ENCODE data around the gene NF1. TPM values are rescaled to one million over a fixed set of nuclear protein-coding genes. Genes with fewer than 3 reads are reported as not detected.

The NF1 gene
- total RNA-seq, 2 experiments from 2014 or later, result 15.5 to 18.7 TPM

DNA sequence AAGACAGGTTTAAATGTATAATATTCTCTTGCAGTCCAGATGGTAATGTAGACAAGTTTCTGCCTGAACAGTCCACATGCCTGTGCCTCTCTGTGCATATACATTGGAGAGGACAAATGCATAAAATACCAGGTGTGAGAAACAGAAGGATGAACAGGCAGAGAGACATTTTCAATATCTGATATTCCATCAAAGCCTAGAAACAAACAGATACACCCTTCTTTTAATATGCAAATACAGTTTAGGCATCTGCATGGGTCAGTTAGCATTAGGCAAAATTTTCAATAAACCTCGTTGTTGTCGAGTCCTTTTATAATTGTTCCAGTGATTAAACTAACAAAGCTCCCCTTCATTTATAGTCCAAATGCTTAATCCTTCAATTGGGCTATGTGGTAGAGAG lies 201.4 kb downstream of the NF1 start:
- DNase-seq (no peak), ATAC-seq (ENCODE audit: poor library complexity) (no peak)
- CTCF ChIA-PET, result no interaction called here
- H3K27ac ChIP-seq (ENCODE audit: low read depth in 1 of 2, low read length in 2 of 2), result no peak overlapping the region
- Mint-ChIP-seq H3K4me3 (no peak overlapping the region), H3K27ac (no peak overlapping the region), H3K36me3 (ENCODE audit: low read depth) (no peaks in the 10 kb centered on the region), H3K27me3 (no peaks in the 10 kb centered on the region), H3K4me1 (ENCODE audit: low read depth) (peaks cover 31% of the 10 kb centered on the region), H3K9me3 (no peaks in the 10 kb centered on the region)
- H3K4me1 ChIP-seq (ENCODE audit: insufficient read depth, low read length), result no peaks in the 10 kb centered on the region
- POLR2A ChIA-PET, result no interaction called here
- intact Hi-C loops (cut with DNase I, micrococcal nuclease), result no loop called here
- H3K4me3 ChIP-seq (ENCODE audit: low read length), result no peak overlapping the region
- no peaks in the 10 kb centered on the region for H3K27me3 ChIP-seq (ENCODE audit: control insufficient read depth in 1 of 2, insufficient read depth in 2 of 2, low read length in 2 of 2)
- no peak for TF ChIP-seq CTCF (IDR thresholded peaks at IDR 0.05)
- H3K36me3 ChIP-seq (ENCODE audit: insufficient read depth, low read length), result no peaks in the 10 kb centered on the region
- no peaks in the 10 kb centered on the region for H3K9me3 ChIP-seq (ENCODE audit: control insufficient read depth in 1 of 2, insufficient read depth in 1 of 2, low read length in 2 of 2)

DNA sequence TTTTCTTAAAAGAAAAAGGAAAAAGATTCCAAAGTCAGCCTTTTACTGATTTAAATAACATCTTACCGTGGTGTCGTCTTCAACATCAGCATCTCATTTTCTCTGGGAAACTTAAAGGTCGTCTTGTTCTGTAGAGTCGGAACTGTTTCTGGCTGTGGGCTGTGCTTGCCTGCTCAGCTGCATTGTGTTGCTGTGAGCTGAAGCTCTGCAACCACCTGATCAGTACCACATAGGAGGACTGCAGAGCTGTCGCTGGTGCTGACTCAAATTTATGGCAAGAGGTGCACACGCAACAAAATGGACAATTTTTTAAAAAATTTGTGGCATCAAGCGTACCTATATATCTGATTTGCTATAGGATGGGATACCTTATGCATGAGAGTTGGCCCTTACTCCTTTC lies 202.3 kb downstream of the NF1 start, which contains the start of gene OMG:
Gene OMG, minus strand, starts transcription at position 150 of the 400 bp plus-strand sequence. CDS start 908 bp downstream, outside the sequence.
- H3K4me3 Mint-ChIP-seq, result no peak within 1 kb of the TSS

GRCh38 chr17:31299624-31300023 lies 204.8 kb downstream of the NF1 start:
- ChIA-PET CTCF (no interaction called here), POLR2A (no interaction called here)
- no peak for TF ChIP-seq CTCF (IDR thresholded peaks at IDR 0.05)
- H3K36me3 ChIP-seq (ENCODE audit: insufficient read depth, low read length), result peaks cover 21% of the 10 kb centered on the region
- no peak overlapping the region for H3K4me3 ChIP-seq (ENCODE audit: low read length)
- Mint-ChIP-seq H3K27me3 (no peaks in the 10 kb centered on the region), H3K4me1 (ENCODE audit: low read depth) (peaks cover 55% of the 10 kb centered on the region), H3K27ac (no peak overlapping the region), H3K36me3 (ENCODE audit: low read depth) (peaks cover 25% of the 10 kb centered on the region), H3K4me3 (no peak overlapping the region), H3K9me3 (peaks cover 3% of the 10 kb centered on the region)
- H3K9me3 ChIP-seq (ENCODE audit: control insufficient read depth in 1 of 2, insufficient read depth in 1 of 2, low read length in 2 of 2), result peaks cover 0 to 4% of the 10 kb centered on the region in 2 experiments
- no peak overlapping the region for H3K27ac ChIP-seq (ENCODE audit: low read depth in 1 of 2, low read length in 2 of 2)
- no peaks in the 10 kb centered on the region for H3K27me3 ChIP-seq (ENCODE audit: control insufficient read depth in 1 of 2, insufficient read depth in 2 of 2, low read length in 2 of 2)
- ATAC-seq (ENCODE audit: poor library complexity) (no peak), DNase-seq (no peak)
- no peaks in the 10 kb centered on the region for H3K4me1 ChIP-seq (ENCODE audit: insufficient read depth, low read length)
- intact Hi-C loops (cut with DNase I, micrococcal nuclease), result no loop called here

More for the DNA sequence above, 202.3 kb downstream of the NF1 start, which contains the start of gene OMG:
- TF ChIP-seq CTCF (IDR thresholded peaks at IDR 0.05), result no peak
- ChIA-PET POLR2A (no interaction called here), CTCF (no interaction called here)
- Histone ChIP-seq H3K36me3 (ENCODE audit: insufficient read depth, low read length) (no peaks in the 10 kb centered on the region), H3K27me3 (ENCODE audit: control insufficient read depth in 1 of 2, insufficient read depth in 2 of 2, low read length in 2 of 2) (no peaks in the 10 kb centered on the region), H3K9me3 (ENCODE audit: control insufficient read depth in 1 of 2, insufficient read depth in 1 of 2, low read length in 2 of 2) (no peaks in the 10 kb centered on the region), H3K4me3 (ENCODE audit: low read length) (no peak within 1 kb of the TSS), H3K27ac (ENCODE audit: low read depth in 1 of 2, low read length in 2 of 2) (no peak within 1 kb of the TSS), H3K4me1 (ENCODE audit: insufficient read depth, low read length) (no peaks in the 10 kb centered on the region)
- Mint-ChIP-seq H3K36me3 (ENCODE audit: low read depth) (no peaks in the 10 kb centered on the region), H3K27me3 (no peaks in the 10 kb centered on the region), H3K4me1 (ENCODE audit: low read depth) (peaks cover 40% of the 10 kb centered on the region), H3K27ac (no peak within 1 kb of the TSS), H3K9me3 (no peaks in the 10 kb centered on the region)
- no peak for ATAC-seq (ENCODE audit: poor library complexity)
- intact Hi-C loops (cut with DNase I, micrococcal nuclease), result no loop called here
- DNase-seq, result no peak

All from CD4-positive, alpha-beta T cell (primary cell).